Skeletal muscle satellite cell (primary cell): ENCODE data around the gene CD24.

Source experiments
- H3K27me3 ChIP-seq: 2 replicates; pipeline ENCODE4 v1.7.0; 2013; ENCODE audit warnings: low read length; ENCODE audit not compliant: control insufficient read depth, insufficient read depth
- H3K36me3 ChIP-seq: 2 replicates; pipeline ENCODE4 v1.7.0; 2013; ENCODE audit warnings: mild to moderate bottlenecking, control low read depth, low read length; ENCODE audit not compliant: insufficient read depth
- H3K4me1 ChIP-seq: 2 replicates; pipeline ENCODE4 v1.7.0; 2013; ENCODE audit warnings: low read length; ENCODE audit not compliant: control insufficient read depth, insufficient read depth
- H3K4me2 ChIP-seq: 2 replicates; pipeline ENCODE4 v1.7.0; 2013; ENCODE audit warnings: mild to moderate bottlenecking, low read length
- H3K4me3 ChIP-seq: 2 replicates; pipeline ENCODE4 v1.7.0; 2013; ENCODE audit warnings: low read length
- H3K9ac ChIP-seq: 2 replicates; pipeline ENCODE4 v1.7.0; 2013; ENCODE audit warnings: mild to moderate bottlenecking, low read depth, low read length, moderate library complexity
- H3K9me3 ChIP-seq: replicated peaks from 2 replicates; pipeline ENCODE4 v1.7.0; 2013; ENCODE audit warnings: mild to moderate bottlenecking, control low read depth, low read length

CD24 gene

DNA sequence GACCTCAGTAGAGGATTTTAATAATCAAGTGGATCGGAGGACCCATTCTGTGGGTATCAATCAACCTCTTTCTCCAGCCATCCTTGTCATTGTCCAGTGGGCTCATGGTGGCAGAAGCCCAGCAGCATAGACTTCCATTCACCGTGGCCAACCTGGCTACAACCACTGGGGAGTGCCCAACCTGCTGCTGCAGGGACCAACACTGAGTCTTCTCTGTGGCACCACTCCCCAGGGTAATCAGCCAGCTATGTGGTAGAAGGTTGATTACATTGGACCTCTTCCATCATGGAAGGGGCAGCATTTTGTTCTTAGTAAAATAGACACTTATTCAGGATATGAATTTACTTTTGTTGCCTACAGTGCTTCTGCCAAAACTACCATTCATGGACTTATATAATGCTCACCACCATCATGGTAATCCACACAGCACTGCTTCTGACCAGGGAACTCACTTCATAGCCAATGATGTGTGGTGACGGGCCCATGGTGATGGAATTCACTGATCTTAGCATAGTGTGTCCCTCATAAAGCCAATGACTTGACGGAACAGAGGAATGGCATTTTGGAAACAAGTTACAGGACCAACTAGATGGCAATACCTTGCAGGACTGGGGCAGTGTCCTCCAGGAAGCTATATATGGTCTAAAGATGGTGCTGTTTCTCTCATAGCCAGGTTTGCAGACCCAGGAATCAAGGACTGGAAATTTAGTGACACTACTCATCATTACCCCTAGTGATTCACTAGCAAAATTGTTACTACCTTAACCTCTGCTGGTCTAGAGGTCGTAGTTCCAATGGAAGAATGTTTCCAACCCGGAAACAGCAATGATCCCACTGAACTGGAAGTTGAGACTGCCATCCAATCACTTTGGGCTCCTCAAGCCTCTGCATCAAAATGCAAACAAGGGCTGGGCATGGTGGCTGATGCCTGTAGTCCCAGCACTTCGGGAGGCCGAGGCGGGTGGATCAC is 7.6 kb downstream of the CD24 start:
- H3K4me2 ChIP-seq: no peak overlapping the region
- no peak overlapping the region for H3K9ac ChIP-seq
- no peaks in the 10 kb centered on the region for H3K4me1 ChIP-seq
- no peaks in the 10 kb centered on the region for H3K36me3 ChIP-seq
- H3K27me3 ChIP-seq: peaks cover 20% of the 10 kb centered on the region
- H3K4me3 ChIP-seq: no peak overlapping the region
- H3K9me3 ChIP-seq: no peaks in the 10 kb centered on the region

DNA sequence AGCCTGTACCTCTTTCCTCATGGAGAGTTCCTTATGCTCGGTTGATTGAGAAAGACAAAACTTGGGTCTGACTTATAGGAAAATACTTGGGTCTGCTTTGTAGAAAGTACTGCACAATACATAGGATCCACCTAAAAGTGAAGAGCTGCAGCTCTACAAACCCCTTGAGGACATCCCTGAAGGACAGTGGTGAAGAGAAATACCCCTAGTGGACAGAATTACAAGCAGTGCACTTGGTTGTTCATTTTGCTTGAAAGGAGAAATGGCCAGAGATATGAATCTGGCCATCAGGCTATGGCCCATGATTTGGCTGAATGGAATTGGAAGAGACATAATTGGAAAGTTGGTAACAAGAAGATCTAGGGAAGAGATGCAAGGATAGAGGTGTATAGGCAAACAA is 8.3 kb downstream of the CD24 start:
- H3K4me2 ChIP-seq: no peak overlapping the region
- no peaks in the 10 kb centered on the region for H3K4me1 ChIP-seq
- no peak overlapping the region for H3K9ac ChIP-seq
- H3K4me3 ChIP-seq: no peak overlapping the region
- H3K36me3 ChIP-seq: no peaks in the 10 kb centered on the region
- H3K9me3 ChIP-seq: no peaks in the 10 kb centered on the region
- H3K27me3 ChIP-seq: peaks cover 17% of the 10 kb centered on the region

DNA sequence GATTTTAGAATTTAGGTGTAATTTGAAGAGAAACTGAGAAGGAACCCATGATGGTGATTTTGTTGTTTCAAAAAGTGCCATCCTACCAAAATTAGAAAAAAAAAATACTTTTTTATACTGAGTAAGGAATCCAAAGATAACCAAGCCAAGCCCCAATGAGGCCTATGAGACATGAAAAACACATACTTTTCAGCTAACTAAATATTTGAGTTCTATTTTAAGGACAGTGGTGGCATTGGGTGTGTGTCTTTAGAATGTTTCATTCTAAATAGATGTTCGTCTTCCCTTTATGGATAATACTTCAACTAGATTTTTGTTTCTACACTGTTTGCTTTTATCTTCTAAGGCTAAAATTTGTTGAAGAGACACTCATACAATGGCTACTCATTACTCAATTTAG is 9.6 kb downstream of the CD24 start:
- H3K9me3 ChIP-seq: no peaks in the 10 kb centered on the region
- H3K4me2 ChIP-seq: no peak overlapping the region
- H3K36me3 ChIP-seq: no peaks in the 10 kb centered on the region
- H3K4me1 ChIP-seq: no peaks in the 10 kb centered on the region
- peaks cover 22% of the 10 kb centered on the region for H3K27me3 ChIP-seq
- H3K4me3 ChIP-seq: no peak overlapping the region
- H3K9ac ChIP-seq: no peak overlapping the region

DNA sequence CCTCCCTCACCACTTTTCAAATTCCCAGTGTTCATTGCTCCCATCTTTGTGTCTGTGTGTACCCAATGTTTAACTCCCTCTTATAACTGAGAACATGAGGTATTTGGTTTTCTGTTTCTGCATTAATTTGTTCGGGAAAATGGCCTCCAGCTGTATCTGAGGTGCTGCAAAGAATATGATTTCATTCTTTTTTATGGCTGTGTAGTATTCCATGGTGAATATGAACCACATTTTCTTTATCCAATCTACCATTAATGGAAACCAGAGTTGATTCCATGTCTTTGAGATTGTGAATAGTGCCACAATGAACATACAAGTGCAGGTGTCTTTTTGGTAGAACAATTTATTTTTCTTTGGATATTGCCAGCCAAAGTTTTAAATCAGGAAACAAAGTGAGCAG is 10.4 kb downstream of the CD24 start:
- Histone ChIP-seq H3K4me3 (no peak overlapping the region), H3K4me2 (no peak overlapping the region), H3K27me3 (peaks cover 20% of the 10 kb centered on the region), H3K4me1 (no peaks in the 10 kb centered on the region), H3K9me3 (no peaks in the 10 kb centered on the region), H3K9ac (no peak overlapping the region), H3K36me3 (no peaks in the 10 kb centered on the region)

DNA sequence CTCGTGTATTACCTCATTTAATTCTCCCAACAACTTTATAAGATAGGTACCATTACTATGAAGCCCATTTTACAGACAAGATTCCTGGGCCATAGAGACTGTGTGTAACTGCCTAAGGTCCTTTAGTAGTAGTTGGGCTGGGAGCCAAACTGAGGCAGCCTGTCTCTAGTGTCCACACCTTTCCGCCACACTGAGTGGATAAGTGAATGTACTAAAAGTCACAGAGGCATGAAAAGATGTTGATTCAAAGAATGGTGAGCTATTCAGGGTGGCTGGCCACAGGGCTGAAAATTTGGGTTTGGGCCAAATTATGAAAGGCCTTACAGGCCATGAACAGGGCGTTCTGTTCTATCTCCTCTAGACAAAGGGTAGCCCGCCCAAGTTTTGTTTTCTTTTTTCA is 11.0 kb downstream of the CD24 start:
- Histone ChIP-seq H3K9me3 (no peaks in the 10 kb centered on the region), H3K27me3 (peaks cover 20% of the 10 kb centered on the region), H3K4me1 (no peaks in the 10 kb centered on the region)

DNA sequence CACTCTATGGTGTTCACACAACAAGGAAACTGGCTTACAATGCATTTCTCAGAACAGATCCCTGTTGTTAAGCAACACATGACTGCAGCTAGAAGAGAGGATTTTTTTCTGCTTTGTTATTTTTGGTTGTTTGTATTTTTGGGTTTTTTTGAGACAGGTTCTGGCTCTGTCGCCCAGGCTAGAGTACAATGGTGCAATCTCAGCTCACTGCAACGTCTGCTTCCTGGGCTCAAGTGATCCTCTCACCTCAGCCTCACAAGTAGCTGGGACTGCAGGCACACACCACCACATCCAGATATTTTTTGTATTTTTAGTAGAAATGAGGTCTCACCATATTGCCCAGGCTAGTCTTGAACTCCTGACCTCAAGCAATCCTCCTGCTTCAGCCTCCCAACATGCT is 12.7 kb downstream of the CD24 start:
- Histone ChIP-seq H3K9me3 (no peaks in the 10 kb centered on the region), H3K9ac (no peak overlapping the region), H3K4me3 (no peak overlapping the region), H3K4me2 (no peak overlapping the region), H3K27me3 (peaks cover 19% of the 10 kb centered on the region), H3K4me1 (no peaks in the 10 kb centered on the region), H3K36me3 (no peaks in the 10 kb centered on the region)

More for the DNA sequence above, 11.0 kb downstream of the CD24 start:
- Histone ChIP-seq H3K36me3 (no peaks in the 10 kb centered on the region), H3K4me2 (no peak overlapping the region), H3K4me3 (no peak overlapping the region), H3K9ac (no peak overlapping the region)

DNA sequence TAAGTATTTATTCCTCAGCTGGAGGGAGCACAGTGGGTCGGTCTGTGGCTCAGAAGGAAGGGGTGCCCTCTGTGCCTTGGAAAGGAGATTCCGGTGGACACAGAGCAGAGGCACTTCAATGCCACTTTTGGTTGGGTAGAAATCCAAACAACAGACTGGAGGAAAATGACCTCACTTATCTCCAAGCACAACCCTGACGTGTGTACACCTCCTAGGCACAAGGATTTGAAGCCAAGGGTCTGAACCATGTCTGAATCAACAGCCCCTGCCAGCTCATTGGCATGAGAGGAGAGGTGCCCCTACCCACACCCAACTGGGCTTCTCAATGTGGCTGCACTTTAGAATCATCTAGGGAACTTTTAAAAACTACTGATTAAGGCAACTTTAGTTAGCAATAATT is 13.4 kb downstream of the CD24 start:
- Histone ChIP-seq H3K9me3 (no peaks in the 10 kb centered on the region), H3K36me3 (no peaks in the 10 kb centered on the region), H3K9ac (no peak overlapping the region), H3K4me2 (no peak overlapping the region), H3K4me3 (no peak overlapping the region), H3K4me1 (no peaks in the 10 kb centered on the region), H3K27me3 (peaks cover 15% of the 10 kb centered on the region)

DNA sequence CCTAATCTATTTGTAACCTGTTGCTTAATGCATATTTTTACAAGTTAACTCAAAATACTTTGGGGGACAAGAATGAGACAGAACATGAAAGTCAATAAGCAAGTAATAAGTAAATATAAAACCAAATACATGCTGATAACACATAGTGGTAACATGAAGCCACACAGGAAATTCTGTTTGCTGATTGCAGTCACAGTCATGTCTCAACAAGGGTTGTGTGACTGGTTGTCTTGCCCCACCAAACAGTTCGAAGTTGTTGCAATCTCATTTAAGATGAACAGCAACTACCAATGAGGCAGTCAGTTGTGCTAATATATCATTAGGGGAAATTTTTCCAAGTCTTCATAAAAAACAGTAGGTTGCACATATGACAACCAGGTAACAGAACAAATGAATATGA is 14.5 kb downstream of the CD24 start:
- no peak overlapping the region for H3K9ac ChIP-seq
- H3K4me2 ChIP-seq: no peak overlapping the region
- no peak overlapping the region for H3K4me3 ChIP-seq
- no peaks in the 10 kb centered on the region for H3K4me1 ChIP-seq
- no peaks in the 10 kb centered on the region for H3K36me3 ChIP-seq
- H3K27me3 ChIP-seq: peaks cover 20% of the 10 kb centered on the region
- no peaks in the 10 kb centered on the region for H3K9me3 ChIP-seq

DNA sequence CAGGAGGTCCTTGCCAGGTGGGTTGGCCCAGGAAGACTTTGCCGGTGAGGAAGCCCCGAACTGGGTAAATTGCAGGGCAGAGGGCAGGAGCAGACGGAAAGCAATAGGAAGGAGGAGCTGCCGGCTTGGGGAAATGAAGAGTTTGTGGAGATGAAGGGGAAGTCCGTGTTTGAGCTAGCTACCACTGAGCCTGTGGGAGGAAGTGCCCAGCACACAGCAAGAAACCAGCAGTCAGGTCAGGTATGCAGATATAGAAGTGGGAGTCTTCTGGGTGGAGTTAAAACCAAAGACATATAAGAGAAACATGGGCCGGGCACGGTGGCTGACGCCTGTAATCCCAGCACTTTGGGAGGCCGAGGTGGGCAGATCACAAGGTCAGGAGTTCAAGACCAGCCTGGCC is 34.7 kb downstream of the CD24 start:
- Histone ChIP-seq H3K36me3 (no peaks in the 10 kb centered on the region), H3K4me1 (no peaks in the 10 kb centered on the region), H3K4me2 (no peak overlapping the region), H3K9ac (no peak overlapping the region), H3K4me3 (no peak overlapping the region), H3K27me3 (peaks cover 38% of the 10 kb centered on the region), H3K9me3 (no peaks in the 10 kb centered on the region)

DNA sequence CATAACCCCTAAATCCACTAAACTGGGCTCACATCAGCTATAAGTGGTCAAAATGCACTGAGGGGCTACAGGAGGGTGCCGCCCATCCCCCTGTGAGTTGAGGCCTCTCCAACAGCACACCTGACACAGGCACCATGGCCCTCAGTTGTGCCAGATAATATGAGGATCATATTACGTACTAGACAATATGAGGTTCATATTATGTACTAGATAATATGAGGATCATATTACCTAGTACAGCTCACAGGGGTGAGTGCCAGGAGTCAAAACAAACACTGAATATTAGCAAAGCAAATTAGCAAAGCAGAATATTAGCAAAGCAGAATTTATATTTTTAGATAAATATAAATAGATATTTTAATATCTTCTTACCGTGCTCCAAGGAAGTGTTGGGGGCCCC is 35.3 kb downstream of the CD24 start:
- Histone ChIP-seq H3K4me3 (no peak overlapping the region), H3K9me3 (no peaks in the 10 kb centered on the region), H3K36me3 (no peaks in the 10 kb centered on the region), H3K27me3 (peaks cover 34% of the 10 kb centered on the region), H3K4me2 (no peak overlapping the region), H3K9ac (no peak overlapping the region), H3K4me1 (no peaks in the 10 kb centered on the region)

DNA sequence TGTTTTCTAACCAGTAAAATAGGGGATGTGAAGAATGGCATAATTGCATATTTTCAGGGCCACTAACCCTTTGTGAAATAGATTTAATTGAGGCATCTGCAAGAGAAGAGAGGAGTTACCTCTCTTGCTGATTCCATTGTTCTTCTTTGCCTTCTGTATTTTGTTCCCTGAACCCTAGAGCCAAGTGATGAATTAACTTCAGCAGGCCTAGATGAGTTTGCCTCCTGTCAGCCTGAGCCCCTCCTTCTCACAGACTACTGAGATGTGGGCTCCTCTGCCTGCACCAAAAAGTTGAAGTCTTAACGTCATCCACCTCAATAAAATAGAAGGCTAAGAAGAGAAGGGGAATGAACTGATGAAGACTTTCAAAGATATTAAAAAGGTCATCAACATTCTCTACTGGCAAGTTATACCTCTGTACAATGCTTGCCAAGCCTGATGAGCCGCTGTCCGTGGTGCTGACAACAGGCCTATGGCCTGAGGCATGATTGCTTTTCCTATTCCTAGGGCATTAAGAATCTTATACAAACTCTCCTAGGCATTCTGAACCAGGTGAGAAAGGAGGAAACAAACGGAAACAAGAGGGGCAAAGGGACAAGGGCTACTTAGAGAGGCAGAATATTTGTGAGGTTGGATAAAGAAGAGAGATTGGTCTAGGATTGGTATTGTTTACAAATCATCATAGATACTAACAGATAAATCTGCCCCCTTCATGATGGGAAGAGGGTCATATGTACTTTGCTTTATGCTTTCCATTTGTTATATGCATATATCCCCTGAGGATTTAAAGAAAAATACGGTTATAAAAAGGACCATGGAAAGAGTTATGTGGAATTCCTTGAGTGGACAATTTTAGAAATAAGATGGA is 46.8 kb downstream of the CD24 start:
- Histone ChIP-seq H3K4me3 (no peak overlapping the region), H3K4me1 (no peaks in the 10 kb centered on the region), H3K9ac (no peak overlapping the region), H3K36me3 (no peaks in the 10 kb centered on the region), H3K27me3 (peaks cover 30% of the 10 kb centered on the region), H3K4me2 (no peak overlapping the region), H3K9me3 (no peaks in the 10 kb centered on the region)
